CD4-positive, alpha-beta T cell (primary cell): ENCODE measurements around the gene CAP2. TPM values are rescaled to one million over a fixed set of nuclear protein-coding genes. Genes with fewer than 3 reads are reported as not detected.

ENCODE experiments used
- ATAC-seq: fragments of 200-7000 bp; cut with Tn5 transposase; one replicate; pipeline ENCODE4 v1.10.0; 2022; ENCODE audit warnings: mild to moderate bottlenecking; ENCODE audit not compliant: poor library complexity
- CTCF ChIA-PET: fragments of 350-600 bp; sonication (Branson Sonifier 250); formaldehyde crosslinking; loops from one replicate; lab custom pipeline; 2021; ENCODE audit warnings: antibody characterized with exemption, inconsistent platforms; lab: Charles Lee
- POLR2A ChIA-PET: fragments of 350-600 bp; sonication (Branson Sonifier 250); formaldehyde crosslinking; loops from one replicate; lab custom pipeline; 2021; ENCODE audit warnings: antibody characterized with exemption, inconsistent platforms; lab: Charles Lee
- DNase-seq, 14 experiments: peaks; one replicate each; pipeline ENCODE4 v3.0.0-alpha.2; 2013 to 2020; ENCODE audit warnings: mixed read lengths in 2 of 14
- H3K27ac ChIP-seq, 2 donors: one replicate each; pipeline versions ENCODE4 v1.5.1 to v1.7.0; 2013; ENCODE audit warnings: low read length in 2 of 2, low read depth in 1 of 2, mild to moderate bottlenecking in 1 of 2
- H3K27me3 ChIP-seq, 2 experiments: 1 replicate in 1 of 2; 2 replicates in 1 of 2; pipeline versions ENCODE4 v1.6.1 to v1.7.0; 2013; ENCODE audit warnings: low read length in 2 of 2, control low read depth in 1 of 2, mild to moderate bottlenecking in 1 of 2, moderate library complexity in 1 of 2; ENCODE audit not compliant: insufficient read depth in 2 of 2, control insufficient read depth in 1 of 2
- H3K36me3 ChIP-seq: one replicate; pipeline ENCODE4 v1.6.1; 2013; ENCODE audit warnings: low read length, control low read depth; ENCODE audit not compliant: insufficient read depth
- H3K4me1 ChIP-seq: one replicate; pipeline ENCODE4 v1.6.1; 2013; ENCODE audit warnings: low read length, control low read depth; ENCODE audit not compliant: insufficient read depth
- H3K4me3 ChIP-seq: one replicate; pipeline ENCODE4 v1.5.1; 2013; ENCODE audit warnings: mild to moderate bottlenecking, low read length, moderate library complexity
- H3K9me3 ChIP-seq, 2 experiments: 1 replicate in 1 of 2; 2 replicates in 1 of 2; pipeline versions ENCODE4 v1.6.1 to v1.7.0; 2013; ENCODE audit warnings: low read length in 2 of 2, mild to moderate bottlenecking in 2 of 2, control low read depth in 1 of 2, moderate library complexity in 1 of 2; ENCODE audit not compliant: control insufficient read depth in 1 of 2, insufficient read depth in 1 of 2
- H3K27ac Mint-ChIP-seq: one replicate; pipeline ENCODE4 v1.8.0; 2020; ENCODE audit warnings: mixed read lengths
- H3K27me3 Mint-ChIP-seq: one replicate; pipeline ENCODE4 v1.8.0; 2021; ENCODE audit warnings: mixed read lengths
- H3K36me3 Mint-ChIP-seq: one replicate; pipeline ENCODE4 v1.8.0; 2021; ENCODE audit warnings: low read depth, mixed read lengths
- H3K4me1 Mint-ChIP-seq: one replicate; pipeline ENCODE4 v1.8.0; 2021; ENCODE audit warnings: low read depth, mixed read lengths
- H3K4me3 Mint-ChIP-seq: one replicate; pipeline ENCODE4 v1.8.0; 2020; ENCODE audit warnings: mild to moderate bottlenecking, mixed read lengths
- H3K9me3 Mint-ChIP-seq: one replicate; pipeline ENCODE4 v1.8.0; 2020; ENCODE audit warnings: mixed read lengths
- intact Hi-C, 2 experiments: fragments of 100-400 bp; cut with DNase I in 1 of 2; cut with micrococcal nuclease in 1 of 2; formaldehyde crosslinking; loops; one replicate each; pipeline versions ENCODE4 v1.15.1 to v1.9.0; 2023 to 2025; cut with DNase I, micrococcal nuclease
- total RNA-seq, 174 experiments: library from RNA in 2 of 174; stranded (reverse) in 2 of 174; gene quantifications; one replicate each; pipeline ENCODE4 v1.2.3 and lab custom pipeline; 2021 to 2026
- TF ChIP-seq, protein P1 (sequence below): fragments of 200-600 bp; IDR thresholded peaks from one replicate; pipeline ENCODE4 v1.8.0; 2022; ENCODE audit warnings: antibody characterized with exemption, mild to moderate bottlenecking

CAP2 gene
- total RNA-seq, 2 experiments from 2014 or later, result not detected

- H3K4me1 Mint-ChIP-seq, result no peaks in the 10 kb centered on the region
- no peaks in the 10 kb centered on the region for H3K9me3 Mint-ChIP-seq
- no peaks in the 10 kb centered on the region for H3K27me3 Mint-ChIP-seq
- TF ChIP-seq, protein P1, sequence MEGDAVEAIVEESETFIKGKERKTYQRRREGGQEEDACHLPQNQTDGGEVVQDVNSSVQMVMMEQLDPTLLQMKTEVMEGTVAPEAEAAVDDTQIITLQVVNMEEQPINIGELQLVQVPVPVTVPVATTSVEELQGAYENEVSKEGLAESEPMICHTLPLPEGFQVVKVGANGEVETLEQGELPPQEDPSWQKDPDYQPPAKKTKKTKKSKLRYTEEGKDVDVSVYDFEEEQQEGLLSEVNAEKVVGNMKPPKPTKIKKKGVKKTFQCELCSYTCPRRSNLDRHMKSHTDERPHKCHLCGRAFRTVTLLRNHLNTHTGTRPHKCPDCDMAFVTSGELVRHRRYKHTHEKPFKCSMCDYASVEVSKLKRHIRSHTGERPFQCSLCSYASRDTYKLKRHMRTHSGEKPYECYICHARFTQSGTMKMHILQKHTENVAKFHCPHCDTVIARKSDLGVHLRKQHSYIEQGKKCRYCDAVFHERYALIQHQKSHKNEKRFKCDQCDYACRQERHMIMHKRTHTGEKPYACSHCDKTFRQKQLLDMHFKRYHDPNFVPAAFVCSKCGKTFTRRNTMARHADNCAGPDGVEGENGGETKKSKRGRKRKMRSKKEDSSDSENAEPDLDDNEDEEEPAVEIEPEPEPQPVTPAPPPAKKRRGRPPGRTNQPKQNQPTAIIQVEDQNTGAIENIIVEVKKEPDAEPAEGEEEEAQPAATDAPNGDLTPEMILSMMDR, result no peak
- Histone ChIP-seq H3K9me3 (no peaks in the 10 kb centered on the region), H3K27ac (no peak overlapping the region), H3K27me3 (peaks cover 0 to 10% of the 10 kb centered on the region in 2 experiments), H3K4me1 (no peaks in the 10 kb centered on the region), H3K36me3 (no peaks in the 10 kb centered on the region), H3K4me3 (no peak overlapping the region)
- H3K36me3 Mint-ChIP-seq, result no peaks in the 10 kb centered on the region
- intact Hi-C loops, result no loop called here
- no peak overlapping the region for H3K27ac Mint-ChIP-seq
- no peak for DNase-seq
- ChIA-PET POLR2A (no interaction called here), CTCF (interaction anchor here (0.6 kb wide), 1 partner anchor 486 kb away, joined by 4 read pairs; no protein-coding TSS in a partner anchor)
- ATAC-seq, result no peak
- no peak overlapping the region for H3K4me3 Mint-ChIP-seq
These were observed 80.9 kb downstream of the CAP2 start for GRCh38 chr6:17474289-17474688.

DNA sequence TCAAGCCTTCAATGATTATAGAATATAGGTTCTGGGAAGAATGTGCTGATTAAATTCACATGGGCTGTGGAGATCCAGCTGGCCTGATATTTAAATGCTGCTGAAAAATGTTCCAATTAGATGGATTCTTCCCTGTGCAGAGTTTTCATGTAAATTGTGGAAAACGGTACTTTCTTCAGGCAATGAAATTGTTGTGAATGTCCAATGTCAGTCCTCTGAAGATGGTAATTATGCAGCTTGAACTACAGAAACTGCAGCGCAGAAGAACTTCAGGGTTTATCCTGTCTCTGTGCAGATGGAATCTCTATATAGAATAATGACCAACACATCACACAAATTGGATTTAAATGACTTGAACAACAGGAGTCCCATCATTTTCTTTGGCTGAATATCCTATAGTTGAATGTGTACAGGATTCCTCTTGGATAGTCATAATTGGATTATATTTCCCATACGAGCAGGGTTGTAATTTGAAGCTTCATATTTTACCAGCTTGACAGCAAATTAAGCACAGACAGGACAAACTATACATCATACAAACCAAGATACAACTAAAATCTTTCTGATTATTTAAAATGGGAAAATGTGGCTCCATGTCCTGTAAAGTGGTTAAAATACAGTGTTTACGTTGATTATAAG is 82.3 kb downstream of the CAP2 start:
- Mint-ChIP-seq H3K27me3 (no peaks in the 10 kb centered on the region), H3K4me1 (no peaks in the 10 kb centered on the region), H3K36me3 (no peaks in the 10 kb centered on the region), H3K27ac (no peak overlapping the region), H3K4me3 (no peak overlapping the region), H3K9me3 (no peaks in the 10 kb centered on the region)
- TF ChIP-seq, protein P1, result no peak
- H3K4me1 ChIP-seq, result no peaks in the 10 kb centered on the region
- H3K27ac ChIP-seq, result no peak overlapping the region
- ChIA-PET POLR2A (no interaction called here), CTCF (no interaction called here)
- H3K4me3 ChIP-seq, result no peak overlapping the region
- ATAC-seq, result no peak
- H3K9me3 ChIP-seq, result no peaks in the 10 kb centered on the region
- H3K27me3 ChIP-seq, result peaks cover 0 to 10% of the 10 kb centered on the region in 2 experiments
- H3K36me3 ChIP-seq, result no peaks in the 10 kb centered on the region
- no peak for DNase-seq
- intact Hi-C loops, result no loop called here

- ChIA-PET POLR2A (no interaction called here), CTCF (no interaction called here)
- no peak overlapping the region for H3K27ac Mint-ChIP-seq
- peaks cover 0 to 10% of the 10 kb centered on the region in 2 experiments for H3K27me3 ChIP-seq
- H3K36me3 Mint-ChIP-seq, result no peaks in the 10 kb centered on the region
- H3K9me3 Mint-ChIP-seq, result no peaks in the 10 kb centered on the region
- H3K4me3 Mint-ChIP-seq, result no peak overlapping the region
- ATAC-seq (no peak), DNase-seq (no peak)
- peaks cover under 1% of the 10 kb centered on the region for H3K27me3 Mint-ChIP-seq
- no peak overlapping the region for H3K27ac ChIP-seq
- TF ChIP-seq, protein P1, result no peak
- intact Hi-C loops, result no loop called here
- H3K4me1 Mint-ChIP-seq, result no peaks in the 10 kb centered on the region
- no peaks in the 10 kb centered on the region for H3K4me1 ChIP-seq
- H3K4me3 ChIP-seq, result no peak overlapping the region
- no peaks in the 10 kb centered on the region for H3K36me3 ChIP-seq
- no peaks in the 10 kb centered on the region for H3K9me3 ChIP-seq
These were observed 83.1 kb downstream of the CAP2 start for GRCh38 chr6:17476511-17476910.
